ENCODE measurements around the gene PCSK4. TPM values are rescaled to one million over a fixed set of nuclear protein-coding genes. Genes with fewer than 3 reads are reported as not detected.
A peak's percentile ranks its signal among the peaks of the same experiment; 100 is the strongest.

Gene PCSK4
- polyA plus RNA-seq, 5 donors, result 2.7 to 6.0 (median 3.7) TPM

- no peak for DNase-seq
These were observed 33.0 kb downstream of the PCSK4 start for GRCh38 chr19:1457031-1457739.

GRCh38 chr19:1456121-1456900 lies 33.8 kb downstream of the PCSK4 start:
- DNase-seq, result no peak

GRCh38 chr19:1455336-1456120 lies 34.6 kb downstream of the PCSK4 start:
- no peak for DNase-seq

GRCh38 chr19:1455002-1455335 lies 35.2 kb downstream of the PCSK4 start:
- DNase-seq, result no peak

GRCh38 chr19:1453525-1454364 lies 36.4 kb downstream of the PCSK4 start:
- no peak for DNase-seq

- no peak for DNase-seq
These were observed 37.2 kb downstream of the PCSK4 start for GRCh38 chr19:1452802-1453524.

GRCh38 chr19:1451916-1452801 lies 38.0 kb downstream of the PCSK4 start:
- DNase-seq, result no peak

- DNase-seq, result no peak
These were observed 39.1 kb downstream of the PCSK4 start for GRCh38 chr19:1450735-1451731.

- no peak for DNase-seq
These were observed 40.4 kb downstream of the PCSK4 start, which contains the start of gene APC2 for GRCh38 chr19:1449467-1450442. APC2 (plus strand) TSS chr19:1450121; CDS start chr19:1453002, 2,881 bp downstream.

GRCh38 chr19:1447944-1448343 lies 42.2 kb downstream of the PCSK4 start:
- no peak for DNase-seq

GRCh38 chr19:1447504-1447903 lies 42.6 kb downstream of the PCSK4 start:
- DNase-seq, result no peak

GRCh38 chr19:1446713-1447481 lies 43.3 kb downstream of the PCSK4 start:
- DNase-seq, result no peak

- no peak for DNase-seq
These were observed 44.0 kb downstream of the PCSK4 start for GRCh38 chr19:1445932-1446712.

- peak; percentile 44 to 52 for DNase-seq
These were observed 44.8 kb downstream of the PCSK4 start for GRCh38 chr19:1445185-1445931.
